ENCODE data around the gene GNG2. TPM values are rescaled to one million over a fixed set of nuclear protein-coding genes. Genes with fewer than 3 reads are reported as not detected.
"Not testable (repeated sequence)": the region's sequence is repeated elsewhere in the genome, so short reads cannot be mapped to it uniquely, and the experiment has no call there.

Gene GNG2
- total and polyA plus RNA-seq, 11 donors: 3.1 to 29.2 (median 7.0) TPM

DNA sequence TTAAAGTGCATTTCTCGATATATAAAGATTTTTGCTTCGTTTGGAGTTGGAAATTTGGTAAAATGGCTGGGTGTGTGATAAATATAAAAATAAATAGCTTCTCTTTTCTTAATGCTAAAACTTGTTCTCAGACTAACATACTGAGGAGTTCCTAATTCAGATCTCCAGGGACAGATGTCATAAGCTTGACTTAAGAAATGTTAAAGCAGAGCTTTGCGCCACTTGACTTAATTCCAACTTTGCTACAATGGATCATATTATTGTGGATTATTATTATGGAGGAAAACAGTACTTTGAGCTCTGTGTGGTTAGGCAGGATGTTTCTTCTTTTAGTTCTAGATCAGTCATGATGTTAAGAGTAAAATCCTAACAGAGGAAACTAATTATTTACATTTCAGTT, 33.8 kb downstream of the GNG2 start:
- H3K9me3 ChIP-seq: peaks cover 0 to 7% (median 0%) of the 10 kb centered on the region in 12 donors
- TF ChIP-seq POLR2A (IDR thresholded peaks at IDR 0.05) (no peak), CTCF (IDR thresholded peaks at IDR 0.05) (no peak)
- H3K4me1 ChIP-seq: peaks cover 0 to 31% (median 0%) of the 10 kb centered on the region in 12 donors
- H3K36me3 ChIP-seq: no peaks in the 10 kb centered on the region
- WGBS, 4 donors: 84 to 92% (median 90%) methylated on average over 3 of the region's 3 CpGs
- H3K4me3 ChIP-seq: no peak overlapping the region
- H3K27me3 ChIP-seq: no peaks in the 10 kb centered on the region
- intact Hi-C loops (cut with DNase I): no loop called here
- H3K27ac ChIP-seq: peak overlapping the region in 3 of 12 donors; percentile 10 to 47 (median 22)
- ATAC-seq: no peak
- DNase-seq: no peak

- Histone ChIP-seq H3K4me1 (peaks cover 0 to 20% (median 0%) of the 10 kb centered on the region in 12 donors), H3K36me3 (no peaks in the 10 kb centered on the region), H3K4me3 (no peak overlapping the region), H3K27me3 (no peaks in the 10 kb centered on the region), H3K27ac (peak overlapping the region in 8 of 12 donors; percentile 6 to 67 (median 44)), H3K9me3 (peaks cover 0 to 7% (median 0%) of the 10 kb centered on the region in 12 donors)
- TF ChIP-seq CTCF (IDR thresholded peaks at IDR 0.05): no peak
- TF ChIP-seq POLR2A (IDR thresholded peaks at IDR 0.05): no peak
- ATAC-seq (peak in 1 of 4 donors; percentile 62), DNase-seq (no peak)
- intact Hi-C loops (cut with DNase I): no loop called here
These were observed 35.0 kb downstream of the GNG2 start for GRCh38 chr14:51895375-51895774.

- TF ChIP-seq POLR2A (IDR thresholded peaks at IDR 0.05) (no peak), CTCF (IDR thresholded peaks at IDR 0.05) (no peak)
- DNase-seq: no peak
- Histone ChIP-seq H3K4me1 (peaks cover 0 to 12% (median 0%) of the 10 kb centered on the region in 12 donors), H3K27ac (peak overlapping the region in 1 of 12 donors; percentile 8), H3K36me3 (no peaks in the 10 kb centered on the region), H3K4me3 (no peak overlapping the region), H3K9me3 (peaks cover 0 to 7% (median 0%) of the 10 kb centered on the region in 12 donors), H3K27me3 (no peaks in the 10 kb centered on the region)
- intact Hi-C loops (cut with DNase I): no loop called here
- 83 to 100% (median 86%) methylated on average over 1 of the region's 1 CpG for WGBS, 4 donors
- ATAC-seq: no peak
These were observed 37.5 kb downstream of the GNG2 start for GRCh38 chr14:51897791-51898355.

DNA sequence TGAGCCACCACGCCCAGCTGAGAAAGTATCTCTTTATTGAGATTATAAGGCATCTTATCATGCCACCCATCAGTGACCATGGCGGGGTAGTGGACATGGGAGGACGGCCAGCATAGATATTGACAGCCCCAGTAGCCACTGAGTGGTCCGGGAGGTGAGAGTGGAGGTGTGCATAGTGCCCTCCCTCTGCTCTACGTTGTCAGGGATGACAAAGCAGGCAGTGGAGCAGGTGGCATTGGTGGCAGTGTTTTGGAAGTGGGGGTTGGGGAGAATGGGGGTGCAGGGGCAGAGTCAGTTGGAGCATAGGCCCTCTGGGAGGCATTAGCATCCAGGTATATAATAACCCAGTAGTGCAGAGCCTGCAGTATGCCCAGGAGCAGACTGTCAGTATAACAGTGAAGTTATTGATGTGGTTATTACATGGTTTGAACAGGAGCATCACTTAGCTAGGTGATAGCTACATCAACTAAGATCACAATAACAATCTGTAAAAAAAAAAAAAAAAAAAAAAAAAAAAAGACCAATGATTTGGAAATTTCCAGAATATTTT, 41.1 kb downstream of the GNG2 start:
- H3K4me3 ChIP-seq: no peak overlapping the region
- WGBS, 4 donors: 91 to 94% (median 93%) methylated on average over 5 of the region's 5 CpGs
- TF ChIP-seq POLR2A (IDR thresholded peaks at IDR 0.05) (no peak), CTCF (IDR thresholded peaks at IDR 0.05) (no peak)
- H3K27me3 ChIP-seq: no peaks in the 10 kb centered on the region
- no peak overlapping the region for H3K27ac ChIP-seq
- DNase-seq (no peak), ATAC-seq (no peak)
- no peaks in the 10 kb centered on the region for H3K36me3 ChIP-seq
- peaks cover 0 to 19% (median 0%) of the 10 kb centered on the region in 12 donors for H3K4me1 ChIP-seq
- intact Hi-C loops (cut with DNase I): no loop called here
- H3K9me3 ChIP-seq: peaks cover 0 to 18% (median 0%) of the 10 kb centered on the region in 12 donors

DNA sequence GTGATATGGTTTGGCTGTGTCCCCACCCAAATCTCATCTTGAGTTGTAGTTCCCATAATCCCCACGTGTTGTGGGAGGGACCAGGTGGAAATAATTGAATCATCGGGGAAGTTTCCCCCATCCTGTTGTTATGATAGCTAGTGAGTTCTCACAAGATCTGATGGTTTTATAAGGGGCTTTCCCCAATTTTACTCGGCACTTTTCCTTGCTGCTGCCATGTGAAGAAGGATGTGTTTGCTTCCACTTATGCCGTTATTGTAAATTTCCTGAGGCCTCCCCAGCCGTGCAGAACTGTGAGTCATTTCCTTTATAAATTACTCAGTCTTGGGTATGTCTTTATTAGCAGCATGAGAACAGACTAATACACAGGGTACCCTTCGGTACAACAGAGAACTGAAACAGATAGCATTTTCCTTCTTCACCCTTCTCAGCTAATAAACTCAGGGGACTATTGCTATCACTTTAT, 45.3 kb downstream of the GNG2 start:
- H3K27me3 ChIP-seq; H3K4me1 ChIP-seq; H3K4me3 ChIP-seq; intact Hi-C loops (cut with DNase I); H3K36me3 ChIP-seq; DNase-seq: not testable (repeated sequence)
- 35 to 55% (median 45%) methylated on average over 6 of the region's 6 CpGs for WGBS, 4 donors
- peak in 3 of 4 donors; percentile 49 to 74 (median 64) for ATAC-seq
- peak overlapping the region in 3 of 12 donors; percentile 33 to 35 (median 34) for H3K27ac ChIP-seq
- H3K9me3 ChIP-seq: peaks cover 0 to 18% (median 0%) of the 10 kb centered on the region in 12 donors
